ENCODE data around the gene GUCY1A1.
A peak's percentile ranks its signal among the peaks of the same experiment; 100 is the strongest.

Gene GUCY1A1, protein sequence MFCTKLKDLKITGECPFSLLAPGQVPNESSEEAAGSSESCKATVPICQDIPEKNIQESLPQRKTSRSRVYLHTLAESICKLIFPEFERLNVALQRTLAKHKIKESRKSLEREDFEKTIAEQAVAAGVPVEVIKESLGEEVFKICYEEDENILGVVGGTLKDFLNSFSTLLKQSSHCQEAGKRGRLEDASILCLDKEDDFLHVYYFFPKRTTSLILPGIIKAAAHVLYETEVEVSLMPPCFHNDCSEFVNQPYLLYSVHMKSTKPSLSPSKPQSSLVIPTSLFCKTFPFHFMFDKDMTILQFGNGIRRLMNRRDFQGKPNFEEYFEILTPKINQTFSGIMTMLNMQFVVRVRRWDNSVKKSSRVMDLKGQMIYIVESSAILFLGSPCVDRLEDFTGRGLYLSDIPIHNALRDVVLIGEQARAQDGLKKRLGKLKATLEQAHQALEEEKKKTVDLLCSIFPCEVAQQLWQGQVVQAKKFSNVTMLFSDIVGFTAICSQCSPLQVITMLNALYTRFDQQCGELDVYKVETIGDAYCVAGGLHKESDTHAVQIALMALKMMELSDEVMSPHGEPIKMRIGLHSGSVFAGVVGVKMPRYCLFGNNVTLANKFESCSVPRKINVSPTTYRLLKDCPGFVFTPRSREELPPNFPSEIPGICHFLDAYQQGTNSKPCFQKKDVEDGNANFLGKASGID

DNA sequence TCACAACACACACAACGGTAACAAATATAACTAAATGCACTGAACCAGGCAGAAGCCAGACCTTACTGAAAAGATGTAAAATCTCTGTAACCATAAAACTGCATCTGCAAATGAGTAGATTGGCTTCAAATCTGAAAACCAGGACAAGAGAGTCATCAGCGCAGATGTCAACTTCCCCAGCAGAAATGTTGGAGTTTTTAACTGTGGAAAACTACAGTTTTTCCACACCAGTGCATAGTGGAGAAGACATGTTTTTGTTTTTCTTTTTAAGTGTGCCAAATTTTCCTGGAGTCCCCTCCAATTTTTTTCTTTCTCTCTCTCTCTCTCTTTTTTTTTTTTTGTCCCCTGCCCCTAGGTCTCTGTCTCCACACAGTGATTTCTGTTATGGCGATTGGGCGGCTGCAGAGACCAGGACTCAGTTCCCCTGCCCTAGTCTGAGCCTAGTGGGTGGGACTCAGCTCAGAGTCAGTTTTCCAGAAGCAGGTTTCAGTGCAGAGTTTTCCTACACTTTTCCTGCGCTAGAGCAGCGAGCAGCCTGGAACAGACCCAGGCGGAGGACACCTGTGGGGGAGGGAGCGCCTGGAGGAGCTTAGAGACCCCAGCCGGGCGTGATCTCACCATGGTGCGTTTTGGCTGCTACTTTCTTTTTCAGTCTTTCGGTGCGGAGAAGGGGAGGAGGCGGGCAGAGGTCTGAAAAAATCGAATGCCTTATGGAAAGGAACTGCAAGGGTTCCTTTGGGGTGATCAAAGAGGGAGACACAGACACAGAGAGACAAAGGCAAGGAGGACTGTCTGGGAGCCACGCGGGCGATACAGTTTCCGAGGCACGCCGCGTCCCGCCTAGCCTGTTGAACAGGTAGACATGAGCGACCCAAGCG is at the start of gene GUCY1A1:
TSS of gene GUCY1A1 (plus strand) at position 505 of the 878 bp plus-strand sequence. CDS start 30,020 bp downstream, outside the sequence.
- peak within 1 kb of the TSS; percentile 75 for H3K4me3 ChIP-seq
- H3K36me3 ChIP-seq, result no peaks in the 10 kb centered on the region
- no peaks in the 10 kb centered on the region for H3K9me3 ChIP-seq
- TF ChIP-seq Cebpa-rat (IDR thresholded peaks at IDR 0.05), result no peak
- peak within 1 kb of the TSS; percentile 75 for H3K9ac ChIP-seq
- peaks cover 10% of the 10 kb centered on the region; the same call in 1 of the 2 replicates for H3K4me1 ChIP-seq
- H4K20me1 ChIP-seq, result no peaks in the 10 kb centered on the region
- peak within 1 kb of the TSS; percentile 64 for H3K27ac ChIP-seq
- peaks cover 41% of the 10 kb centered on the region for H3K27me3 ChIP-seq
- H3K4me2 ChIP-seq, result peak within 1 kb of the TSS; percentile 89

DNA sequence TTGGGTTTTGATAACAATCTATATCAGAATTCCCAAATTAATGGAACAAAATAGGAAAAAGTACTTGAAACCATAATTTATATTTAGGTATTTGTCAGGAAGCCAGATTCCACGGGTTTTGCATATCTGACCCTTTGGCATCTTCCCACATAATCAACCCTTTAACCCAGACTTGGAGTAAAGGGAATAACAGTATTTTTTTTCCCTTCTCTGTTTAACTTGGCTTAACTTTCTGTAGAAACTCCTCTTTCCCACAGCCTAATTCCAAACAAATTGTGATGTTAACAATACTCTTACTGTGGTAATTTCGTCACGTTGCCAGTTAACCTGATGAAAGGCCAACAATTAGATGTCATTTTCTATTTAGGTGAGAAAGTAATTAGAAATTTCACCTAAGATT is 49.4 kb upstream of the GUCY1A1 start:
- Histone ChIP-seq H3K4me1 (peaks cover 11% of the 10 kb centered on the region), H4K20me1 (no peaks in the 10 kb centered on the region)
- no peak for TF ChIP-seq Cebpa-rat (IDR thresholded peaks at IDR 0.05)

DNA sequence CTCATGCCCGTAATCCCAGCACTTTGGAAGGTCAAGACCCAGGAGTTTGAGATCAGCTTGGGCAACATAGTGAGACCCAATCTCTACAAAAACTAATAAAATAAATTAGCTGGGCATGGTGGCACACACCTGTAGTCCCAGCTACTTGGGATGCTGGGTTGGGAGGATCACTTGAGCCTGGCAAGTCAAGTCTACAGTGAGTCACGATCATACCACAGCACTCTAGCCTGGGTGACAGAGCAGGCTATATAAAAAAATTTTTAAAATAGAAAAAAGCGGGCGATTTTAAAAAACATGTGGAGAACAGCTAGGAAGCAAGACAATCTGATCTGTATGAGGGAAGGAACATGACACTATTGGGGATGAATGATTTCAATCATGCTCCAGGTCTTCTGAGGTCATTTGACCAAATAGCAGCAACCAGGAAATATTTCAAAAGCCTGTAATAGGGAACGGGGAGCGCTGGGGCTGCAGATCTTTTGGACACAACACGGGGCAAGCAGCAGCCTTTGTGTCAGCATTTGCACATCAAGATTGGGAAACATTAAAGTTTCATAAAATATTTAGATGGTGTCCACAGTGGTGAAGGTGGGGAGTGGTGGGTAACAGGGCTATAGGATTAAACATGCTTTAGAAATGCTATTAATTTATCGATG is 48.3 kb upstream of the GUCY1A1 start:
- Histone ChIP-seq H3K4me3 (no peak overlapping the region), H3K9ac (no peak overlapping the region), H3K4me1 (peaks cover 11% of the 10 kb centered on the region), H3K36me3 (no peaks in the 10 kb centered on the region), H4K20me1 (no peaks in the 10 kb centered on the region), H3K27me3 (no peaks in the 10 kb centered on the region), H3K9me3 (no peaks in the 10 kb centered on the region), H3K4me2 (no peak overlapping the region), H3K27ac (no peak overlapping the region)
- no peak for TF ChIP-seq Cebpa-rat (IDR thresholded peaks at IDR 0.05)

More for the DNA sequence above, 49.4 kb upstream of the GUCY1A1 start:
- H3K9me3 ChIP-seq, result no peaks in the 10 kb centered on the region
- no peaks in the 10 kb centered on the region for H3K36me3 ChIP-seq
- no peak overlapping the region for H3K27ac ChIP-seq
- H3K27me3 ChIP-seq, result no peaks in the 10 kb centered on the region
- no peak overlapping the region for H3K9ac ChIP-seq
- no peak overlapping the region for H3K4me3 ChIP-seq
- H3K4me2 ChIP-seq, result no peak overlapping the region

DNA sequence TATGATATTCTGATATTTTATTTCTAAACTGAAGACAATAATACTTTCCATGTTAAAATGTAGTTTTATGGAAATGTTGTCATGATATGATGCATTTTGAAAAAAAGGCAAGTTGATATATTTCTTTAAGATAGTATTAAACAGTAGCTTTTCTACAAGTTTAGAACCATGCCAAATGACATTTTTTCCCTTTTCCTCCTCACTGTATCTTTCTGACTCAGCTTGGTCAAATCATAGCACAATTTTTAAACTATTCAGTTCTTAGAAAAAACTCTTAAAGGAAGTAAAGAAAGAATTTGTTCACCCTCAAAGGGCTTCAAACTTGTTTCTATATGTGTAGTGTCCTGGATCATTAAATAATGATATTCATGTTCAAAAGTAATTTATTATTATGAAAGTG is 46.0 kb upstream of the GUCY1A1 start:
- H3K4me2 ChIP-seq, result no peak overlapping the region
- no peak overlapping the region for H3K9ac ChIP-seq
- H3K4me1 ChIP-seq, result peaks cover under 1% of the 10 kb centered on the region
- H3K27me3 ChIP-seq, result no peaks in the 10 kb centered on the region
- no peak overlapping the region for H3K27ac ChIP-seq
- H3K4me3 ChIP-seq, result no peak overlapping the region
- H3K9me3 ChIP-seq, result no peaks in the 10 kb centered on the region
- no peaks in the 10 kb centered on the region for H4K20me1 ChIP-seq
- H3K36me3 ChIP-seq, result no peaks in the 10 kb centered on the region
- no peak for TF ChIP-seq Cebpa-rat (IDR thresholded peaks at IDR 0.05)

DNA sequence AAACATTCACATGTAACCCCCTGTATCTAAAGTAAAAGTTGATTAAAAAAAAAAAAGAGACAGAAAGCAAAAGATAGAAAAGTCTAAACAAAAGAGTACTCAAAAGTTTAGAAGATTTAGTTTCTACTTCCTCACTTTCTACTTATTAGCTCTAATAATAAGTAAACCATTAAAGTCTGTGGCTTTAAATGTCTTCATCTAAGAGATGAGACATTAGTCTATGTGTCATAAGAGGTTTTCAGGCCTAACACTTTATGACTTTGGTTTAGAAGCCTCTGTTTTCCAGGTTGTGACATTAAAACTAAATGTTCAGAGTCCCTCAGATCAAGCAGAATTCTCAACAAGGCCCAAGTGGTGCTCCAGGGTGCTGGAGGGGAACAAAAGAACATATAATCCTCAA is 42.2 kb upstream of the GUCY1A1 start:
- Histone ChIP-seq H3K27me3 (no peaks in the 10 kb centered on the region), H3K9ac (no peak overlapping the region), H3K4me1 (peaks cover 8% of the 10 kb centered on the region), H3K9me3 (no peaks in the 10 kb centered on the region), H3K4me3 (no peak overlapping the region), H4K20me1 (no peaks in the 10 kb centered on the region), H3K27ac (no peak overlapping the region), H3K36me3 (no peaks in the 10 kb centered on the region), H3K4me2 (no peak overlapping the region)
- no peak for TF ChIP-seq Cebpa-rat (IDR thresholded peaks at IDR 0.05)

DNA sequence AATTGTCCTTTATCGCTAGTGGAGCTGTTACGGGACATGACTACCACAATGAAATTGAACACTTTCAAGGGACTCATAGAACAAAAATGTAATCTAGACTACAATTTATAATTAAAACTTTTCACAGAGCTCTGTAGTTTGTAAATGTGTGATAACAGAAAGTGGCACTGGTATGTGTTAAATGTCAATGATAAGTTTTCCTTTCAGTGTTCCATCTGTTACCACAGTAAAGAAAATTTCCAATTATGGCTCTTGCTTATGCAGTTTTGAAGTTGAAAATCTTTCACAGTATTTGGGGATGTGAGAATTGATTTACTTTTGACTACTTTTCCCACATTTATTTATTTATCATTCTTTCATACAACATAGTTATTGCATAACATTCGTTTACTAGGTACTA is 40.1 kb upstream of the GUCY1A1 start:
- H4K20me1 ChIP-seq, result no peaks in the 10 kb centered on the region
- H3K9me3 ChIP-seq, result no peaks in the 10 kb centered on the region
- no peaks in the 10 kb centered on the region for H3K36me3 ChIP-seq
- H3K27ac ChIP-seq, result no peak overlapping the region
- no peaks in the 10 kb centered on the region for H3K27me3 ChIP-seq
- H3K4me3 ChIP-seq, result no peak overlapping the region
- TF ChIP-seq Cebpa-rat (IDR thresholded peaks at IDR 0.05), result no peak
- H3K4me1 ChIP-seq, result peaks cover 8% of the 10 kb centered on the region
- H3K9ac ChIP-seq, result no peak overlapping the region
- H3K4me2 ChIP-seq, result no peak overlapping the region

DNA sequence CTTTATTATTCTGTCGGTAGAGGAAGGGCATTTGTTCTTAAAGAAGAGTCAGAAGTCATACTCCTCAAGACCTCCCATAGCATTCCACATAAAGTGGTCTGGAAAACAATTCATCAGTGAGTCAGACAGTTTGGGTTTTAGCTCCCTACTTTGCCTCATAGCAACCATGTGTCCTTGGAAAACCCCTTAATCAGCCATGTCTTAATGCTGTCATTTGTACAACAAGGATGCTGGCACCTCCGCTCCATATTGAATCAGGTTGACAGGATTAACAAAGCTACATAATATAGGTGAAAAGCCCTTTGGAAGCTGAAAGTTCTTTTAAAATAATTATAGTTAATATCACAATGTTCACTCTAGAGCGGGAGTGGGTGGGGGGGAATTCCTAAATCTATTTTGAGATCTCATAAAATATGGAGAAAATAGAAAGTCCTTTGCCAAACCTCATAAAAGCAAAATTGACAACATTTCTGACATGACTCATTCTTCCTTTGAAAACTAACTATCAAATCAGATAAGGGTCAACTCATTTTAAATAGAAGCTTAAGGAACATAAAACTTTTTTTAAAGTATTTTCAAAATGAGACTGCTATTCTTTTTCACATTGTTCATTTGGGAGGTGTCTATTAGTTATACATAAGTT is 37.3 kb upstream of the GUCY1A1 start:
- Histone ChIP-seq H3K27ac (no peak overlapping the region), H4K20me1 (no peaks in the 10 kb centered on the region), H3K4me1 (peaks cover 8% of the 10 kb centered on the region), H3K27me3 (no peaks in the 10 kb centered on the region), H3K9ac (no peak overlapping the region), H3K36me3 (no peaks in the 10 kb centered on the region), H3K4me2 (no peak overlapping the region), H3K4me3 (no peak overlapping the region), H3K9me3 (peaks cover 1% of the 10 kb centered on the region; the same call in 1 of the 2 replicates)
- TF ChIP-seq Cebpa-rat (IDR thresholded peaks at IDR 0.05), result no peak

DNA sequence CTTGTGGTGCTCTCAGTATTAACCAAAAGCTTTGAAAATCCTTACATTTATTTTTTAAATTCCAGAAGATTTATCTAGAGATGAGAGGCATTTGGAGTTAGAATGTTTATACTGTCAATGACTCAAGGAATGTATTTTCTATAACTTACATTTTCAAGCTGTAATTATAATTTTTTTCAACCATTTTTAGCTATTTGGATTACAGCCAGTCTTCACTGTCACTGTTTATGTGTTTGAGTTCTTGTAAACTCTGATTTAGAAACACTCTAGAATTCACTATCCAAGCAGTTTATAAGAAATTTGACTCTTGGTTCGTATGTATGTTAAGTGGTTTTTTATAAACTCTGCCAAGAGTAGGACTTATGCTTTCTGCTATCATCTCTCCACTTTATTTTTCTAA is 36.7 kb upstream of the GUCY1A1 start:
- H3K4me3 ChIP-seq, result no peak overlapping the region
- no peak overlapping the region for H3K9ac ChIP-seq
- no peaks in the 10 kb centered on the region for H3K27me3 ChIP-seq
- H3K4me2 ChIP-seq, result no peak overlapping the region
- no peaks in the 10 kb centered on the region for H3K36me3 ChIP-seq
- no peak overlapping the region for H3K27ac ChIP-seq
- H4K20me1 ChIP-seq, result no peaks in the 10 kb centered on the region
- no peak for TF ChIP-seq Cebpa-rat (IDR thresholded peaks at IDR 0.05)
- peaks cover 5% of the 10 kb centered on the region; the same call in 1 of the 2 replicates for H3K9me3 ChIP-seq
- H3K4me1 ChIP-seq, result peaks cover 8% of the 10 kb centered on the region

All from BLaER1 (cell line).